Type B pancreatic cell (in vitro differentiated cells): ENCODE data around the gene LAMTOR4. TPM values are rescaled to one million over a fixed set of nuclear protein-coding genes. Genes with fewer than 3 reads are reported as not detected.

Experiments
- DNase-seq: peaks from one replicate; pipeline ENCODE4 v3.0.0; 2021; ENCODE audit warnings: mixed read lengths; ENCODE audit not compliant: unreplicated experiment; ENCODE audit errors: extremely low spot score
- H3K27ac Mint-ChIP-seq: 2 replicates; pipeline ENCODE4 v1.8.0; 2021; ENCODE audit warnings: mild to moderate bottlenecking, mixed read lengths
- H3K27me3 Mint-ChIP-seq: 2 replicates; pipeline ENCODE4 v1.8.0; 2021; ENCODE audit warnings: mixed read lengths
- H3K36me3 Mint-ChIP-seq: 2 replicates; pipeline ENCODE4 v1.8.0; 2021; ENCODE audit warnings: mixed read lengths
- H3K4me1 Mint-ChIP-seq: one replicate; pipeline ENCODE4 v1.8.0; 2021; ENCODE audit warnings: mixed read lengths; ENCODE audit not compliant: unreplicated experiment
- H3K4me3 Mint-ChIP-seq: 2 replicates; pipeline ENCODE4 v1.8.0; 2021; ENCODE audit warnings: mild to moderate bottlenecking, mixed read lengths
- H3K9me3 Mint-ChIP-seq: 2 replicates; pipeline ENCODE4 v1.8.0; 2021; ENCODE audit warnings: mixed read lengths
- total RNA-seq: library from RNA; stranded (reverse); gene quantifications from 2 replicates; pipeline ENCODE4 v1.2.1, GENCODE V29; 2021; ENCODE audit warnings: low replicate concordance
- TF ChIP-seq, protein P1 (sequence below): fragments of 200-600 bp; sonication (generic); conservative IDR thresholded peaks from 2 replicates; pipeline ENCODE4 v1.5.0; 2021; ENCODE audit warnings: antibody characterized with exemption, mild to moderate bottlenecking

The LAMTOR4 gene
- total RNA-seq, 1 donor from 2014 or later: 109 TPM

DNA sequence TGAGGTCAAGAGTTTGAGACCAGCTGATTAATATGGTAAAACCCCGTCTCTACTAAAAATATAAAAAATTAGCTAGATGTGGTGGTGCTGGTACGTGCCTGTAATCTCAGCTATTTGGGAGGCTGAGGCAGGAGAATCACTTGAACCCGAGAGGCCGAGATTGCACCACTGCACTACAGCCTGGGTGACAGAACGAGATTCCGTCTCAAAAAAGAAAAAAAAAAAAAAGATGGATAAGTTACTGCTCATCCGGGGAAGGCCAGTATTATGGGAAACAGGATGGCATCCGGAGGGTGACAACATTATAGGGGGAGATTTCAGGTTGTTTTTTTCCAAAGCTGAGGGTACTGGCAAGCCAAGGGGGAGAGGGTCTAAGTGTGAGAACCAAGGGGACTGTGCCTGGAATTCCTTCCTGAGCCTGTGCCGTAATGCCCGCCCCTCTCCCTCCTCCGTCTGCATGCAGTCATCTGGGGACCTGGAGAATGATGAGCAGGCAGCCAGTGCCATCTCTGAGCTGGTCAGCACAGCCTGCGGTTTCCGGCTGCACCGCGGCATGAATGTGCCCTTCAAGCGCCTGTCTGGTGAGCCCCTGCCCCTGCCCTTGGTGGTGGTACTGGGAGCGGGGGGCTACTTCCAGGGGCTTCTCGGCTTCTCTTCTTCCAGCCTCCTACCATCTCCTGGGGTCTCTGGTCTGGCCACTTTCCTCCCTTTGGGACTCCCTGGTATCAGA lies 4.4 kb downstream of the LAMTOR4 start:
- Mint-ChIP-seq H3K36me3 (peaks cover 8% of the 10 kb centered on the region), H3K4me1 (peaks cover 17% of the 10 kb centered on the region), H3K9me3 (no peaks in the 10 kb centered on the region), H3K4me3 (no peak overlapping the region), H3K27me3 (no peaks in the 10 kb centered on the region), H3K27ac (no peak overlapping the region)
- DNase-seq: no peak
- TF ChIP-seq, protein P1, sequence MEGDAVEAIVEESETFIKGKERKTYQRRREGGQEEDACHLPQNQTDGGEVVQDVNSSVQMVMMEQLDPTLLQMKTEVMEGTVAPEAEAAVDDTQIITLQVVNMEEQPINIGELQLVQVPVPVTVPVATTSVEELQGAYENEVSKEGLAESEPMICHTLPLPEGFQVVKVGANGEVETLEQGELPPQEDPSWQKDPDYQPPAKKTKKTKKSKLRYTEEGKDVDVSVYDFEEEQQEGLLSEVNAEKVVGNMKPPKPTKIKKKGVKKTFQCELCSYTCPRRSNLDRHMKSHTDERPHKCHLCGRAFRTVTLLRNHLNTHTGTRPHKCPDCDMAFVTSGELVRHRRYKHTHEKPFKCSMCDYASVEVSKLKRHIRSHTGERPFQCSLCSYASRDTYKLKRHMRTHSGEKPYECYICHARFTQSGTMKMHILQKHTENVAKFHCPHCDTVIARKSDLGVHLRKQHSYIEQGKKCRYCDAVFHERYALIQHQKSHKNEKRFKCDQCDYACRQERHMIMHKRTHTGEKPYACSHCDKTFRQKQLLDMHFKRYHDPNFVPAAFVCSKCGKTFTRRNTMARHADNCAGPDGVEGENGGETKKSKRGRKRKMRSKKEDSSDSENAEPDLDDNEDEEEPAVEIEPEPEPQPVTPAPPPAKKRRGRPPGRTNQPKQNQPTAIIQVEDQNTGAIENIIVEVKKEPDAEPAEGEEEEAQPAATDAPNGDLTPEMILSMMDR: no peak

DNA sequence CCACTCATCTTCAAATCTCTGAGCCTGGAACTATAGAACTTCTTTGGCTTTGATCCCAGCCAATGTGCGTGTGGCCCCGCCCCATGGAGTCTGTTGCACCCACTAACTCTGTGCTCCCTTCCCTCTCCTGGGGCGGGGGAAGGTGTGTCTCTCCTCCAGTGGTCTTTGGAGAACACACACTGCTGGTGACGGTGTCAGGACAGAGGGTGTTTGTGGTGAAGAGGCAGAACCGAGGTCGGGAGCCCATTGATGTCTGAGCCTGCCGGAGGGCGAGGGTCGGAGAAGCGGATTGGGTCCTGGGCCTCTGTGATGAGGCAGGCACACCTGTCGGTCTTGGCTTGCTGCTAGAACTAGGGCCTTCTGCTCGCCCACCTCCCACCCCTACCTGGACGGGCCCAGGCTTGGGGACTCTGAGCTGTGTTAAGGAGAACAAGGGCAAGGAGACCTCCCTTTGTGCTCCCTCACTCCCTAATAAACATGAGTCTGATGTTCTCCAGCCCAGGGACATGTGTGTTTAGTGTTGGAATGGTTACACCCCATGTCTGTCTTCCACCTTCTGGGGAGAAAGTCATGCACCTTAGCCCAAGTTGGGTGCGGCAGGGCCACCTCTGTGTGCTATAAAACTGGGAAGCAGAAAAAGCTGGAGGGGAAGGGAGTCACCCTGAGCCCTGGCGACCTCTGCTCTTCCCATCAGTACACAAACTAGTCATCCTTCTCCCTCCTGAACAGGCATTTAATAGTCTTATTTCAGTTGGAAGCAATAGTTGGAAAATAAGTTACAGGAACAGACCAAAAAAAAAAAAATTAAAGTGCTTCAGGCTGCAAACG lies 5.2 kb downstream of the LAMTOR4 start:
- Mint-ChIP-seq H3K9me3 (no peaks in the 10 kb centered on the region), H3K27me3 (no peaks in the 10 kb centered on the region), H3K36me3 (peaks cover 8% of the 10 kb centered on the region), H3K4me1 (peaks cover 12% of the 10 kb centered on the region), H3K4me3 (no peak overlapping the region), H3K27ac (peak overlapping the region; percentile 56)
- DNase-seq: no peak
- TF ChIP-seq, protein P1: no peak

DNA sequence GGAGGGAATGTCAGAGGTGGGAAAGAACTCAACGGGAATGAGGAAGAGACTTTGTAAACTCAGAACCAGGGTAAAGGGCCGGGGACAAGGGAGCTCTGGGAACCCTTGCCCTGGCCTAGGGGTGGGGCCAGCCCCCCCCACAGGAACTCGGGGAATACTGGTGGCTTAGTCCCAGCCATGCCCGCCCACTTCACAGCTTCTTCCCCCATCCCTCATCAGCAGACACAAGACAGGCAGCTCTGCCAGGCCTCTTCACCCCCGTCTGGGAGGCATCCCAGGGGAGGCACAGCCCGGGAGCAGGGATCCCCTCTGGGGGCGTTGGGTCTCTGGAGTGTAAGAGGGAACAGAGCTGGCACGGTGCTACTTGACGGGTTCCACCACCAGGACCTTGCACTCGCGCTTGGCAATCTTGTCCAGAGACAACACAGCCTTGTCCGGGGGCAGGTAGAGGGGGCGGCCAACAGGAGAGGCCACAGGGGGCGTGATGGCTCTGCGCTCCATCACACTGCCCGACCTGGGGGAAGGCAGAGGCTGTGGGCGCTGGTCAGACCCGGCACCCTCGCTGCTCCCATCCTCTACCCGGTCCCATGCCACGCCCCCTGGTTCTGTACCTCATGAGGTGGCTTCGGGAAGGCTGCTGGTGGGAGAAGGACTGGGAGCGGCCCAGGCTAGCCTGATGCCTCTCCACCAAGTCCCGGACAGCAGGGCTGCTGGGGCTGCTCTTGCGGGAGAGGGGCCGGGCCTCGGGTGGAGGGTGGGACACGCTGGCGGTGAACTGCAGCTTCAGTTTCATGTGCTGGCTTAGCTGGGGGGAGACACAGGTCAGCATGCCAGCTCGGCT lies 6.2 kb downstream of the LAMTOR4 start:
- no peaks in the 10 kb centered on the region for H3K9me3 Mint-ChIP-seq
- peaks cover 16% of the 10 kb centered on the region for H3K4me1 Mint-ChIP-seq
- peaks cover 8% of the 10 kb centered on the region for H3K36me3 Mint-ChIP-seq
- DNase-seq: no peak
- H3K4me3 Mint-ChIP-seq: no peak overlapping the region
- TF ChIP-seq, protein P1: no peak
- no peak overlapping the region for H3K27ac Mint-ChIP-seq
- no peaks in the 10 kb centered on the region for H3K27me3 Mint-ChIP-seq

DNA sequence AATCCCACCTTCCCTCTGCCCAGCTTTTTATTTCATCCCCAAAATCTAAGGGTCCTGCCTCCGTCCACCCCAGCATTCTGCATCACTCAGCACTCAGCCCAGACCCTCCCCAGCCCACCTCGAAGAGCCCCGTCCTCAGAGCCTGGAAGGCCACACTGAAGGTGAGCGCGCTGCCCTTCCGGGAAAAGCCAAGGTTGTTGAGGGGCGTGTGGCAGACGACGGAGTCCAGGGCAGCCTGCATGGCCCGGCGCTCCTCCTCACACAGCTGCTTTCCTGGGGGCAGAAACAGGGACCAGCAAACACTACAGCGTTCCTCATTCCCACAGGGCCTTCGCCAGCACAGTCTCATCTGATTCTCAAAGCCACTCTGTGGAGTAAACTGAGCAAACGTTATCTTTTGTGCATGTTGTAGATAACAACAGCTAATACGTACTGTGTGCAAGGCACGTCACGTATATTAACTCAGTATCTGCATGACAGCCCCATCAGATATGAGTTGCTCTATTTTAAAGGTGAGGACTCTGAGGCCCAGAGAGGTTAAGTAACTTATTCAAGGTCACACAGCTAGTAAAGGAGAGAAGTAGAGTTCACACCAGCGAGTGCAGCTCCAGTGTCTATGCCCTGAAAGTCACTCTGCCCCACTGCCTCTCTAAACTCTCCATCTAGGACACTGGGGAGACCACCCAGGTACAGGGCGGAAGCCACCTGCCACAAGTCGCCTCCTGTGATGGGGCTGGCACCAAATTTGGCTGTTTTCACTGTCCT lies 7.0 kb downstream of the LAMTOR4 start:
- Mint-ChIP-seq H3K36me3 (peaks cover 5% of the 10 kb centered on the region), H3K4me1 (peaks cover 11% of the 10 kb centered on the region), H3K27me3 (no peaks in the 10 kb centered on the region), H3K9me3 (no peaks in the 10 kb centered on the region), H3K27ac (no peak overlapping the region), H3K4me3 (no peak overlapping the region)
- no peak for DNase-seq
- TF ChIP-seq, protein P1: no peak
